ENCODE results near the gene TBC1D8. TPM values are rescaled to one million over a fixed set of nuclear protein-coding genes. Genes with fewer than 3 reads are reported as not detected.

TBC1D8 gene
- total and polyA plus RNA-seq, 2 of the 13 experiments (the other 11 are each of a cell fraction or from before 2014, with no cell fraction given), result 45.1 to 95.4 TPM

DNA sequence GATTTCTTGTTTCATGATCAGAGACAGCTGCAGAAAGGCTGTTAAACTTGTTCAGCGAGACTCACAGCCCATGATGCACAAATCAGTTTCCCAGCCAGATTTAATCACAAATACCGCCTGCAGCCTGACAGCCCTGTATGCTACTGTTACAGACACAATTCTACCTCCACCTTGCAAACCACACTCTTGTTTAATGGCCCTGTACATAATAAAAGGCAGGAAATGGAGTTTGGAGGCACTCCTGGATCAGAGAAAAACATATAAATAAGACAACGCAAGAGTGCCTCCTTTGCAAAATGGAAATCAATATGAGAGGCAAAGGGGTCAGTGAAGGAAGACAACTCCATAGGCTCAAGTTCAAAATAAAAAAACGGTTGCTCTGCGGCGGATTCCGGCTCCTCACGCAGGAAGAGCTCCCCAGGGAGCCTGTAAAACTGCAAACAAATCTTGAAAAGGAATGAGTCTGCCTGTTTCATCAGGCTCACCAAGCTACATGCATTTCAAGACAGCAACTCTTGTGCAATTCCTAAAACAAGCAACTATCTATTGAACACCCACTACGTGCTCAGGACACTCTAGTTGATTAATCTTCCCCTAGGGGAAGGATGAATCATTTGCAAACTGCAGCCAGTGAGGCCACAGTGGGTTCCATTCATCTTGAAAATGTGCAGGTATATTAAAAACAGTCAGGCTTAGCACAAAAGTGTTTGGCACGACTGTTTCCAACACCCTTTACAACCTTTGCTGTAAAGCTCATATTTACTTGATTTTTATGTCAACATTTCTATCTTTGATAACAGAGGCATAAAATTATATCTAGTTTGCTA is 37.5 kb downstream of the TBC1D8 start (continued):
- TF ChIP-seq, protein P1, sequence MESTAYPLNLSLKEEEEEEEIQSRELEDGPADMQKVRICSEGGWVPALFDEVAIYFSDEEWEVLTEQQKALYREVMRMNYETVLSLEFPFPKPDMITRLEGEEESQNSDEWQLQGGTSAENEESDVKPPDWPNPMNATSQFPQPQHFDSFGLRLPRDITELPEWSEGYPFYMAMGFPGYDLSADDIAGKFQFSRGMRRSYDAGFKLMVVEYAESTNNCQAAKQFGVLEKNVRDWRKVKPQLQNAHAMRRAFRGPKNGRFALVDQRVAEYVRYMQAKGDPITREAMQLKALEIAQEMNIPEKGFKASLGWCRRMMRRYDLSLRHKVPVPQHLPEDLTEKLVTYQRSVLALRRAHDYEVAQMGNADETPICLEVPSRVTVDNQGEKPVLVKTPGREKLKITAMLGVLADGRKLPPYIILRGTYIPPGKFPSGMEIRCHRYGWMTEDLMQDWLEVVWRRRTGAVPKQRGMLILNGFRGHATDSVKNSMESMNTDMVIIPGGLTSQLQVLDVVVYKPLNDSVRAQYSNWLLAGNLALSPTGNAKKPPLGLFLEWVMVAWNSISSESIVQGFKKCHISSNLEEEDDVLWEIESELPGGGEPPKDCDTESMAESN (CRISPR knock-in tag; conservative IDR thresholded peaks at IDR 0.05), result peak; percentile 84; the same call in 1 of the 2 replicates
- TF ChIP-seq GFI1 (CRISPR knock-in tag; IDR thresholded peaks at IDR 0.05; ENCODE audit: borderline replicate concordance), result peak; percentile 83
- no peak for TF ChIP-seq ZNF720 (CRISPR knock-in tag; IDR thresholded peaks at IDR 0.05)
- TF ChIP-seq TGIF2 (CRISPR knock-in tag; IDR thresholded peaks at IDR 0.05), result peak; percentile 34; the same call in 1 of the 2 replicates
- TF ChIP-seq, protein P2, sequence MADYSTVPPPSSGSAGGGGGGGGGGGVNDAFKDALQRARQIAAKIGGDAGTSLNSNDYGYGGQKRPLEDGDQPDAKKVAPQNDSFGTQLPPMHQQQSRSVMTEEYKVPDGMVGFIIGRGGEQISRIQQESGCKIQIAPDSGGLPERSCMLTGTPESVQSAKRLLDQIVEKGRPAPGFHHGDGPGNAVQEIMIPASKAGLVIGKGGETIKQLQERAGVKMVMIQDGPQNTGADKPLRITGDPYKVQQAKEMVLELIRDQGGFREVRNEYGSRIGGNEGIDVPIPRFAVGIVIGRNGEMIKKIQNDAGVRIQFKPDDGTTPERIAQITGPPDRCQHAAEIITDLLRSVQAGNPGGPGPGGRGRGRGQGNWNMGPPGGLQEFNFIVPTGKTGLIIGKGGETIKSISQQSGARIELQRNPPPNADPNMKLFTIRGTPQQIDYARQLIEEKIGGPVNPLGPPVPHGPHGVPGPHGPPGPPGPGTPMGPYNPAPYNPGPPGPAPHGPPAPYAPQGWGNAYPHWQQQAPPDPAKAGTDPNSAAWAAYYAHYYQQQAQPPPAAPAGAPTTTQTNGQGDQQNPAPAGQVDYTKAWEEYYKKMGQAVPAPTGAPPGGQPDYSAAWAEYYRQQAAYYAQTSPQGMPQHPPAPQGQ (CRISPR knock-in tag; IDR thresholded peaks at IDR 0.05; ENCODE audit: borderline replicate concordance), result no peak
- peak; percentile 85 for TF ChIP-seq NCOA2 (CRISPR knock-in tag; IDR thresholded peaks at IDR 0.05)
- peak; percentile 64; the same call in 1 of the 2 replicates for TF ChIP-seq YEATS2 (CRISPR knock-in tag; IDR thresholded peaks at IDR 0.05; ENCODE audit: borderline replicate concordance)
- TF ChIP-seq ZNF879 (CRISPR knock-in tag; IDR thresholded peaks at IDR 0.05), result no peak
- TF ChIP-seq, protein P3, sequence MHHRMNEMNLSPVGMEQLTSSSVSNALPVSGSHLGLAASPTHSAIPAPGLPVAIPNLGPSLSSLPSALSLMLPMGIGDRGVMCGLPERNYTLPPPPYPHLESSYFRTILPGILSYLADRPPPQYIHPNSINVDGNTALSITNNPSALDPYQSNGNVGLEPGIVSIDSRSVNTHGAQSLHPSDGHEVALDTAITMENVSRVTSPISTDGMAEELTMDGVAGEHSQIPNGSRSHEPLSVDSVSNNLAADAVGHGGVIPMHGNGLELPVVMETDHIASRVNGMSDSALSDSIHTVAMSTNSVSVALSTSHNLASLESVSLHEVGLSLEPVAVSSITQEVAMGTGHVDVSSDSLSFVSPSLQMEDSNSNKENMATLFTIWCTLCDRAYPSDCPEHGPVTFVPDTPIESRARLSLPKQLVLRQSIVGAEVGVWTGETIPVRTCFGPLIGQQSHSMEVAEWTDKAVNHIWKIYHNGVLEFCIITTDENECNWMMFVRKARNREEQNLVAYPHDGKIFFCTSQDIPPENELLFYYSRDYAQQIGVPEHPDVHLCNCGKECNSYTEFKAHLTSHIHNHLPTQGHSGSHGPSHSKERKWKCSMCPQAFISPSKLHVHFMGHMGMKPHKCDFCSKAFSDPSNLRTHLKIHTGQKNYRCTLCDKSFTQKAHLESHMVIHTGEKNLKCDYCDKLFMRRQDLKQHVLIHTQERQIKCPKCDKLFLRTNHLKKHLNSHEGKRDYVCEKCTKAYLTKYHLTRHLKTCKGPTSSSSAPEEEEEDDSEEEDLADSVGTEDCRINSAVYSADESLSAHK (CRISPR knock-in tag; IDR thresholded peaks at IDR 0.05; ENCODE audit: borderline replicate concordance), result no peak
- TF ChIP-seq ZFP82 (CRISPR knock-in tag; IDR thresholded peaks at IDR 0.05; ENCODE audit: borderline replicate concordance), result no peak
- TF ChIP-seq, protein P4, sequence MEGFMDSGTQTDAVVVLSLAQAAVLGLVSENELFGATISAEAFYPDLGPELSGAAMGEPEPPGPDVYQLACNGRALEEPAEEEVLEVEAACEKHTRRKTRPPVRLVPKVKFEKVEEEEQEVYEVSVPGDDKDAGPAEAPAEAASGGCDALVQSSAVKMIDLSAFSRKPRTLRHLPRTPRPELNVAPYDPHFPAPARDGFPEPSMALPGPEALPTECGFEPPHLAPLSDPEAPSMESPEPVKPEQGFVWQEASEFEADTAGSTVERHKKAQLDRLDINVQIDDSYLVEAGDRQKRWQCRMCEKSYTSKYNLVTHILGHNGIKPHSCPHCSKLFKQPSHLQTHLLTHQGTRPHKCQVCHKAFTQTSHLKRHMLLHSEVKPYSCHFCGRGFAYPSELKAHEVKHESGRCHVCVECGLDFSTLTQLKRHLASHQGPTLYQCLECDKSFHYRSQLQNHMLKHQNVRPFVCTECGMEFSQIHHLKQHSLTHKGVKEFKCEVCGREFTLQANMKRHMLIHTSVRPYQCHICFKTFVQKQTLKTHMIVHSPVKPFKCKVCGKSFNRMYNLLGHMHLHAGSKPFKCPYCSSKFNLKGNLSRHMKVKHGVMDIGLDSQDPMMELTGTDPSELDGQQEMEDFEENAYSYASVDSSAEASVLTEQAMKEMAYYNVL (CRISPR knock-in tag; IDR thresholded peaks at IDR 0.05; ENCODE audit: borderline replicate concordance), result peak; percentile 69; the same call in 1 of the 2 replicates
- TF ChIP-seq, protein P5, sequence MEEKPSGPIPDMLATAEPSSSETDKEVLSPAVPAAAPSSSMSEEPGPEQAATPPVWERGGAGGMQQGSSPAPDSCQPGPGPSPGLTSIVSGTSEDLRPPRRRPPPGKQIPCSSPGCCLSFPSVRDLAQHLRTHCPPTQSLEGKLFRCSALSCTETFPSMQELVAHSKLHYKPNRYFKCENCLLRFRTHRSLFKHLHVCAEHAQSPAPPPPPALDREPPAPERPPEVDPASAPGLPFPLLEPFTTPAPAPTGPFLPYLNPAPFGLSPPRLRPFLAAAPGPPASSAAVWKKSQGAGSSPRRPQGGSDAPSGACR (CRISPR knock-in tag; IDR thresholded peaks at IDR 0.05), result peak; percentile 53; the same call in 1 of the 2 replicates
- TF ChIP-seq ZNF430 (CRISPR knock-in tag; IDR thresholded peaks at IDR 0.05), result 0 out of 2 replicates have a peak, but pooled peaks have one; percentile 50
- TF ChIP-seq, protein P6, sequence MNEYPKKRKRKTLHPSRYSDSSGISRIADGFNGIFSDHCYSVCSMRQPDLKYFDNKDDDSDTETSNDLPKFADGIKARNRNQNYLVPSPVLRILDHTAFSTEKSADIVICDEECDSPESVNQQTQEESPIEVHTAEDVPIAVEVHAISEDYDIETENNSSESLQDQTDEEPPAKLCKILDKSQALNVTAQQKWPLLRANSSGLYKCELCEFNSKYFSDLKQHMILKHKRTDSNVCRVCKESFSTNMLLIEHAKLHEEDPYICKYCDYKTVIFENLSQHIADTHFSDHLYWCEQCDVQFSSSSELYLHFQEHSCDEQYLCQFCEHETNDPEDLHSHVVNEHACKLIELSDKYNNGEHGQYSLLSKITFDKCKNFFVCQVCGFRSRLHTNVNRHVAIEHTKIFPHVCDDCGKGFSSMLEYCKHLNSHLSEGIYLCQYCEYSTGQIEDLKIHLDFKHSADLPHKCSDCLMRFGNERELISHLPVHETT (CRISPR knock-in tag; conservative IDR thresholded peaks at IDR 0.05), result no peak
- TF ChIP-seq ZNF205 (CRISPR knock-in tag; IDR thresholded peaks at IDR 0.05), result peak; percentile 66; the same call in 1 of the 2 replicates
- TF ChIP-seq ZSCAN12 (CRISPR knock-in tag; IDR thresholded peaks at IDR 0.05), result no peak

All from HepG2 (cell line).